K562 (cell line): ENCODE data around the gene ENOSF1. TPM values are rescaled to one million over a fixed set of nuclear protein-coding genes. Genes with fewer than 3 reads are reported as not detected.

Experiments
- BRD4 ChIP-seq: fragments of 200-600 bp; sonication (generic); IDR thresholded peaks from 2 replicates; pipeline ENCODE4 v1.6.1; 2017; ENCODE audit warnings: inconsistent platforms
- BRD9 ChIP-seq: fragments of 450-650 bp; IDR thresholded peaks from 2 replicates; pipeline ENCODE4 v1.6.1; 2018; ENCODE audit warnings: low read depth; ENCODE audit not compliant: partially characterized antibody
- DMBX1 ChIP-seq: fragments of 250-450 bp; sonication (Bioruptor Pico); IDR thresholded peaks from 2 replicates; pipeline ENCODE4 v1.8.0; 2022; ENCODE audit warnings: inconsistent platforms, mild to moderate bottlenecking, moderate library complexity, borderline replicate concordance
- E2F6 ChIP-seq, 2 experiments: IDR thresholded peaks; 2 replicates each; pipeline ENCODE4 v1.6.1; 2011; ENCODE audit warnings: borderline replicate concordance in 1 of 2, control low read depth in 1 of 2, low read depth in 1 of 2, low read length in 1 of 2, mild to moderate bottlenecking in 1 of 2, mixed read lengths in 1 of 2, moderate library complexity in 1 of 2; ENCODE audit not compliant: insufficient read depth in 1 of 2, insufficient read length in 1 of 2, poor library complexity in 1 of 2, severe bottlenecking in 1 of 2; ENCODE audit errors: extremely low read depth in 1 of 2
- HDAC1 ChIP-seq, 2 experiments: fragments of 450-650 bp; IDR thresholded peaks; 2 replicates each; pipeline ENCODE4 v1.6.1; 2016 to 2017; ENCODE audit warnings: inconsistent platforms in 1 of 2, mild to moderate bottlenecking in 1 of 2, moderate library complexity in 1 of 2
- MAZ ChIP-seq, 2 experiments: fragments of 450-650 bp in 1 of 2; sonication (generic) in 1 of 2; formaldehyde crosslinking; IDR thresholded peaks in 1 of 2; conservative IDR thresholded peaks in 1 of 2; 2 replicates each; pipeline versions ENCODE4 v1.4.0 to v1.5.0; 2020; ENCODE audit warnings: mild to moderate bottlenecking in 1 of 2, missing genetic modification reagents in 1 of 2
- NRF1 ChIP-seq, 2 experiments: fragments of 450-650 bp; IDR thresholded peaks in 1 of 2; conservative IDR thresholded peaks in 1 of 2; 2 replicates each; pipeline ENCODE4 v1.6.1; 2014; ENCODE audit warnings: mild to moderate bottlenecking in 2 of 2
- SMARCA5 ChIP-seq: fragments of 450-650 bp; IDR thresholded peaks from 2 replicates; pipeline ENCODE4 v1.6.1; 2016
- ZBED1 ChIP-seq: IDR thresholded peaks from 2 replicates; pipeline ENCODE4 v1.6.1; 2014
- ZBTB1 ChIP-seq: sonication (generic); formaldehyde crosslinking; IDR thresholded peaks from 2 replicates; pipeline ENCODE4 v1.8.1; 2023; ENCODE audit warnings: missing genetic modification reagents, low read depth, mild to moderate bottlenecking, borderline replicate concordance
- ZFP36 ChIP-seq: fragments of 150-350 bp; IDR thresholded peaks from 2 replicates; pipeline ENCODE4 v1.6.1; 2018; ENCODE audit warnings: low read length, low read depth; ENCODE audit not compliant: partially characterized antibody
- ZKSCAN1 ChIP-seq: fragments of 150-350 bp; IDR thresholded peaks from 2 replicates; pipeline ENCODE4 v1.6.1; 2016; ENCODE audit warnings: low read depth, low read length
- ZNF280B ChIP-seq: fragments of 250-450 bp; sonication (Bioruptor Pico); IDR thresholded peaks from 2 replicates; pipeline ENCODE4 v1.5.1; 2021; ENCODE audit warnings: mild to moderate bottlenecking
- ZZZ3 ChIP-seq: fragments of 450-650 bp; IDR thresholded peaks from 2 replicates; pipeline ENCODE4 v1.6.1; 2016; ENCODE audit warnings: antibody characterized with exemption, mild to moderate bottlenecking, moderate library complexity
- polyA plus RNA-seq, 8 experiments: library from polyadenylated mRNA; depleted of rRNA in 4 of 8; stranded (reverse) in 5 of 8; unstranded in 3 of 8; fragments of >200 nt; fragmentation: Nextera tagmentation in 2 of 8; fragmentation: Illumina TruSeq in 1 of 8; extraction: Ambion mirVana in 2 of 8; extraction: Trizol in 1 of 8; gene quantifications; 2 replicates each; pipeline versions ENCODE4 v1.2.1 to v1.2.3, GENCODE V29; 2011 to 2014; ENCODE audit warnings: inconsistent platforms in 1 of 8, missing spikeins in 1 of 8
- total RNA-seq, 7 experiments: library from RNA; depleted of rRNA in 6 of 7; stranded (reverse); fragments of >200 nt in 6 of 7; fragmentation: Illumina TruSeq in 2 of 7; extraction: Trizol in 2 of 7; gene quantifications; 2 replicates each; pipeline versions ENCODE4 v1.2.1 to v1.2.3, GENCODE V29; 2011 to 2021; ENCODE audit warnings: low replicate concordance in 1 of 7
- TF ChIP-seq, protein P1 (sequence below), 2 experiments: fragments of 450-650 bp; IDR thresholded peaks; 2 replicates each; pipeline ENCODE4 v1.6.1; 2018; ENCODE audit warnings: mild to moderate bottlenecking in 2 of 2, low read depth in 1 of 2; ENCODE audit not compliant: partially characterized antibody in 2 of 2
- TF ChIP-seq, protein P2 (sequence below): fragments of 450-650 bp; IDR thresholded peaks from 2 replicates; pipeline ENCODE4 v1.7.0; 2016; ENCODE audit warnings: borderline replicate concordance
- TF ChIP-seq, protein P3 (sequence below): sonication (generic); formaldehyde crosslinking; IDR thresholded peaks from 2 replicates; pipeline ENCODE4 v1.9.0; 2022; ENCODE audit warnings: mild to moderate bottlenecking, missing genetic modification reagents

ENOSF1 gene
- total and polyA plus RNA-seq, 9 of the 15 experiments (the other 6 are each of a cell fraction or from before 2014, with no cell fraction given): 15.5 to 66.4 (median 46.5) TPM

- TF ChIP-seq DMBX1 (CRISPR knock-in tag): no peak; the same call in 1 of the 2 replicates
- TF ChIP-seq ZZZ3: no peak
- peak in 1 of 2 experiments; percentile 60; a peak in 1 of 4 replicates for TF ChIP-seq HDAC1 (IDR thresholded peaks at IDR 0.05)
- peak; percentile 92 for TF ChIP-seq ZFP36
- TF ChIP-seq ZKSCAN1: 0 out of 2 replicates have a peak, but pooled peaks have one; percentile 24
- peak; percentile 37; the same call in 1 of the 2 replicates for TF ChIP-seq SMARCA5
- TF ChIP-seq E2F6 (IDR thresholded peaks at IDR 0.05; ENCODE audit: borderline replicate concordance in 1 of 2, extremely low read depth in 1 of 2, insufficient read depth in 1 of 2, insufficient read length in 1 of 2, low read depth in 1 of 2, low read length in 1 of 2, poor library complexity in 1 of 2, severe bottlenecking in 1 of 2): peak; percentile 37 to 57
- peak; percentile 75 for TF ChIP-seq BRD4
- TF ChIP-seq, protein P1, sequence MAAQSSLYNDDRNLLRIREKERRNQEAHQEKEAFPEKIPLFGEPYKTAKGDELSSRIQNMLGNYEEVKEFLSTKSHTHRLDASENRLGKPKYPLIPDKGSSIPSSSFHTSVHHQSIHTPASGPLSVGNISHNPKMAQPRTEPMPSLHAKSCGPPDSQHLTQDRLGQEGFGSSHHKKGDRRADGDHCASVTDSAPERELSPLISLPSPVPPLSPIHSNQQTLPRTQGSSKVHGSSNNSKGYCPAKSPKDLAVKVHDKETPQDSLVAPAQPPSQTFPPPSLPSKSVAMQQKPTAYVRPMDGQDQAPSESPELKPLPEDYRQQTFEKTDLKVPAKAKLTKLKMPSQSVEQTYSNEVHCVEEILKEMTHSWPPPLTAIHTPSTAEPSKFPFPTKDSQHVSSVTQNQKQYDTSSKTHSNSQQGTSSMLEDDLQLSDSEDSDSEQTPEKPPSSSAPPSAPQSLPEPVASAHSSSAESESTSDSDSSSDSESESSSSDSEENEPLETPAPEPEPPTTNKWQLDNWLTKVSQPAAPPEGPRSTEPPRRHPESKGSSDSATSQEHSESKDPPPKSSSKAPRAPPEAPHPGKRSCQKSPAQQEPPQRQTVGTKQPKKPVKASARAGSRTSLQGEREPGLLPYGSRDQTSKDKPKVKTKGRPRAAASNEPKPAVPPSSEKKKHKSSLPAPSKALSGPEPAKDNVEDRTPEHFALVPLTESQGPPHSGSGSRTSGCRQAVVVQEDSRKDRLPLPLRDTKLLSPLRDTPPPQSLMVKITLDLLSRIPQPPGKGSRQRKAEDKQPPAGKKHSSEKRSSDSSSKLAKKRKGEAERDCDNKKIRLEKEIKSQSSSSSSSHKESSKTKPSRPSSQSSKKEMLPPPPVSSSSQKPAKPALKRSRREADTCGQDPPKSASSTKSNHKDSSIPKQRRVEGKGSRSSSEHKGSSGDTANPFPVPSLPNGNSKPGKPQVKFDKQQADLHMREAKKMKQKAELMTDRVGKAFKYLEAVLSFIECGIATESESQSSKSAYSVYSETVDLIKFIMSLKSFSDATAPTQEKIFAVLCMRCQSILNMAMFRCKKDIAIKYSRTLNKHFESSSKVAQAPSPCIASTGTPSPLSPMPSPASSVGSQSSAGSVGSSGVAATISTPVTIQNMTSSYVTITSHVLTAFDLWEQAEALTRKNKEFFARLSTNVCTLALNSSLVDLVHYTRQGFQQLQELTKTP (IDR thresholded peaks at IDR 0.05; ENCODE audit: low read depth in 1 of 2, partially characterized antibody in 2 of 2): no peak
- TF ChIP-seq, protein P2, sequence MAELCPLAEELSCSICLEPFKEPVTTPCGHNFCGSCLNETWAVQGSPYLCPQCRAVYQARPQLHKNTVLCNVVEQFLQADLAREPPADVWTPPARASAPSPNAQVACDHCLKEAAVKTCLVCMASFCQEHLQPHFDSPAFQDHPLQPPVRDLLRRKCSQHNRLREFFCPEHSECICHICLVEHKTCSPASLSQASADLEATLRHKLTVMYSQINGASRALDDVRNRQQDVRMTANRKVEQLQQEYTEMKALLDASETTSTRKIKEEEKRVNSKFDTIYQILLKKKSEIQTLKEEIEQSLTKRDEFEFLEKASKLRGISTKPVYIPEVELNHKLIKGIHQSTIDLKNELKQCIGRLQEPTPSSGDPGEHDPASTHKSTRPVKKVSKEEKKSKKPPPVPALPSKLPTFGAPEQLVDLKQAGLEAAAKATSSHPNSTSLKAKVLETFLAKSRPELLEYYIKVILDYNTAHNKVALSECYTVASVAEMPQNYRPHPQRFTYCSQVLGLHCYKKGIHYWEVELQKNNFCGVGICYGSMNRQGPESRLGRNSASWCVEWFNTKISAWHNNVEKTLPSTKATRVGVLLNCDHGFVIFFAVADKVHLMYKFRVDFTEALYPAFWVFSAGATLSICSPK: no peak
- TF ChIP-seq ZBTB1 (CRISPR knock-in tag): 0 out of 2 replicates have a peak, but pooled peaks have one; percentile 67
- no peak for TF ChIP-seq ZBED1
- TF ChIP-seq, protein P3, sequence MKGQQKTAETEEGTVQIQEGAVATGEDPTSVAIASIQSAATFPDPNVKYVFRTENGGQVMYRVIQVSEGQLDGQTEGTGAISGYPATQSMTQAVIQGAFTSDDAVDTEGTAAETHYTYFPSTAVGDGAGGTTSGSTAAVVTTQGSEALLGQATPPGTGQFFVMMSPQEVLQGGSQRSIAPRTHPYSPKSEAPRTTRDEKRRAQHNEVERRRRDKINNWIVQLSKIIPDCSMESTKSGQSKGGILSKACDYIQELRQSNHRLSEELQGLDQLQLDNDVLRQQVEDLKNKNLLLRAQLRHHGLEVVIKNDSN (CRISPR knock-in tag): peak; percentile 80
- TF ChIP-seq MAZ (CRISPR knock-in tag; conservative IDR thresholded peaks at IDR 0.05 in 1 of 2, IDR thresholded peaks at IDR 0.05 in 1 of 2): 0 out of 4 replicates have a peak, but pooled peaks of 1 of the 2 experiments have one; percentile 24
- no peak for TF ChIP-seq ZNF280B (CRISPR knock-in tag)
- TF ChIP-seq BRD9: peak; percentile 70
- no peak for TF ChIP-seq NRF1 (conservative IDR thresholded peaks at IDR 0.05 in 1 of 2, IDR thresholded peaks at IDR 0.05 in 1 of 2)
Measured at GRCh38 chr18:711657-712400, 601 bp downstream of the ENOSF1 start (continued).
